ENCODE data around the gene PALLD.

DNA sequence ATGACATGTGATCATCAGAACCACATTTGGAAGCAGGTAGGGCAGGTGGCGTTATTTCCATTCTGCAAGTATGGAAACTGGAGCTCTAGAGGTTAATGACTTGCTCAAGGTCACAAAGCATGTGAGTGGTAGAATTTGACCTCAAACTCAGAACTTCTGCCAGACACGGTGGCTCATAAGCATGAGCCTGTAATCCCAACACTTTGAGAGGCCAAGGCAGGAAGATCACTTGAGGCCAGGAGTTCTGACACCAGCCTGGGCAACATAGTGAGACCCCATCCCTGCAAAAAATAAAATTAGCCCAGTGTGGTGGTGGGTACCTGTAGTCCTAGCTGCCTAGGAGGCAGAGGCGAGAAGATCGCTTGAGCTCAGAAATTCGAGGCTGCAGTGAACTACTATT is 139.2 kb downstream of the PALLD start:
- TF ChIP-seq, protein P1, sequence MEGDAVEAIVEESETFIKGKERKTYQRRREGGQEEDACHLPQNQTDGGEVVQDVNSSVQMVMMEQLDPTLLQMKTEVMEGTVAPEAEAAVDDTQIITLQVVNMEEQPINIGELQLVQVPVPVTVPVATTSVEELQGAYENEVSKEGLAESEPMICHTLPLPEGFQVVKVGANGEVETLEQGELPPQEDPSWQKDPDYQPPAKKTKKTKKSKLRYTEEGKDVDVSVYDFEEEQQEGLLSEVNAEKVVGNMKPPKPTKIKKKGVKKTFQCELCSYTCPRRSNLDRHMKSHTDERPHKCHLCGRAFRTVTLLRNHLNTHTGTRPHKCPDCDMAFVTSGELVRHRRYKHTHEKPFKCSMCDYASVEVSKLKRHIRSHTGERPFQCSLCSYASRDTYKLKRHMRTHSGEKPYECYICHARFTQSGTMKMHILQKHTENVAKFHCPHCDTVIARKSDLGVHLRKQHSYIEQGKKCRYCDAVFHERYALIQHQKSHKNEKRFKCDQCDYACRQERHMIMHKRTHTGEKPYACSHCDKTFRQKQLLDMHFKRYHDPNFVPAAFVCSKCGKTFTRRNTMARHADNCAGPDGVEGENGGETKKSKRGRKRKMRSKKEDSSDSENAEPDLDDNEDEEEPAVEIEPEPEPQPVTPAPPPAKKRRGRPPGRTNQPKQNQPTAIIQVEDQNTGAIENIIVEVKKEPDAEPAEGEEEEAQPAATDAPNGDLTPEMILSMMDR (IDR thresholded peaks at IDR 0.05), result no peak
- TF ChIP-seq POLR2AphosphoS5 (IDR thresholded peaks at IDR 0.05), result no peak

All from sigmoid colon (tissue), 4 donors.